PC-9 (cell line): Measurements from ENCODE around the gene PIKFYVE. TPM values are rescaled to one million over a fixed set of nuclear protein-coding genes. Genes with fewer than 3 reads are reported as not detected.

ENCODE experiments used
- BruUV-seq: library from RNA; stranded (reverse); fragments of 400-500 nt; replicated peaks from 2 replicates; lab custom pipeline; 2021; lab: Mats Ljungman, UMichigan
- CTCF ChIA-PET: fragments of 300-600 bp; sonication (Branson Sonifier 250); formaldehyde crosslinking; loops from one replicate; lab custom pipeline; 2022; ENCODE audit warnings: antibody characterized with exemption; lab: Charles Lee
- POLR2A ChIA-PET: fragments of 300-600 bp; sonication (Branson Sonifier 250); formaldehyde crosslinking; loops from one replicate; lab custom pipeline; 2022; ENCODE audit warnings: antibody characterized with exemption; ENCODE audit not compliant: unreplicated experiment; lab: Charles Lee
- DNase-seq, 2 experiments: peaks; one replicate each; pipeline versions ENCODE4 v3.0.0 to v3.0.0-alpha.2; 2015 to 2022; ENCODE audit warnings: mixed read lengths in 1 of 2
- H2AFZ ChIP-seq: fragments of 200-600 bp; sonication (generic); 2 replicates; pipeline ENCODE4 v1.8.1; 2017; ENCODE audit warnings: antibody characterized with exemption
- H3F3A ChIP-seq: fragments of 200-600 bp; sonication (generic); 2 replicates; pipeline ENCODE4 v1.8.1; 2017; ENCODE audit warnings: antibody characterized with exemption, mild to moderate bottlenecking, low read depth; ENCODE audit not compliant: insufficient read depth
- H3K27ac ChIP-seq: fragments of 200-600 bp; sonication (generic); 2 replicates; pipeline ENCODE4 v1.6.1; 2016; ENCODE audit warnings: mixed run types
- H3K27me3 ChIP-seq: fragments of 200-600 bp; sonication (generic); 2 replicates; pipeline ENCODE4 v1.6.1; 2016; ENCODE audit warnings: low read depth, mixed run types; ENCODE audit not compliant: insufficient read depth
- H3K36me3 ChIP-seq: fragments of 200-600 bp; sonication (generic); 2 replicates; pipeline ENCODE4 v1.6.1; 2016; ENCODE audit warnings: low read depth, mixed run types
- H3K4me1 ChIP-seq: fragments of 200-600 bp; sonication (generic); replicated peaks from 2 replicates; pipeline ENCODE4 v1.6.1; 2016; ENCODE audit warnings: mixed run types; ENCODE audit not compliant: insufficient read depth
- H3K4me2 ChIP-seq: fragments of 200-600 bp; sonication (generic); 2 replicates; pipeline ENCODE4 v1.6.1; 2017; ENCODE audit warnings: mixed run types
- H3K4me3 ChIP-seq: fragments of 200-600 bp; sonication (generic); 2 replicates; pipeline ENCODE4 v1.6.1; 2016; ENCODE audit warnings: mixed run types
- H3K79me2 ChIP-seq: fragments of 200-600 bp; sonication (generic); 2 replicates; pipeline ENCODE4 v1.6.1; 2017; ENCODE audit warnings: low read depth, mixed run types
- H3K9me2 ChIP-seq: fragments of 200-600 bp; sonication (generic); 2 replicates; pipeline ENCODE4 v1.8.1; 2017; ENCODE audit warnings: mild to moderate bottlenecking; ENCODE audit not compliant: insufficient read depth
- H3K9me3 ChIP-seq: fragments of 200-600 bp; sonication (generic); 2 replicates; pipeline ENCODE4 v1.8.1; 2016; ENCODE audit warnings: low read depth; ENCODE audit not compliant: insufficient read depth
- H4K20me1 ChIP-seq: fragments of 200-600 bp; sonication (generic); 2 replicates; pipeline ENCODE4 v1.8.1; 2017; ENCODE audit not compliant: insufficient read depth
- CTCF ChIP-seq: fragments of 200-600 bp; sonication (generic); conservative IDR thresholded peaks from 2 replicates; pipeline ENCODE4 v1.6.1; 2017; ENCODE audit warnings: mixed run types, antibody characterized with exemption, mild to moderate bottlenecking, moderate library complexity
- EZH2 ChIP-seq: fragments of 200-600 bp; sonication (generic); IDR thresholded peaks from 2 replicates; pipeline ENCODE4 v1.8.0; 2017; ENCODE audit warnings: antibody characterized with exemption, low read depth
- intact Hi-C: fragments of 100-400 bp; cut with micrococcal nuclease; formaldehyde crosslinking; loops from one replicate; pipeline ENCODE4 v1.10.0; 2022; ENCODE audit not compliant: unreplicated experiment
- total RNA-seq: library from RNA; stranded (reverse); gene quantifications from 2 replicates; pipeline ENCODE4 v1.2.3, GENCODE V29; 2021

The PIKFYVE gene
- total RNA-seq, 1 experiment from 2014 or later: 14.6 TPM

- H3K9me3 ChIP-seq: no peaks in the 10 kb centered on the region
- H3K4me3 ChIP-seq: no peak overlapping the region
- H3K9me2 ChIP-seq: no peaks in the 10 kb centered on the region
- H3K27me3 ChIP-seq: no peaks in the 10 kb centered on the region
- no peak for DNase-seq
- peaks cover 8% of the 10 kb centered on the region; the same call in 1 of the 2 replicates for H3K36me3 ChIP-seq
- H3K27ac ChIP-seq: no peak overlapping the region
- no peaks in the 10 kb centered on the region for H4K20me1 ChIP-seq
- POLR2A ChIA-PET: no interaction called here
- H3F3A ChIP-seq: peaks cover 17% of the 10 kb centered on the region; the same call in 1 of the 2 replicates
- no peaks in the 10 kb centered on the region for H3K79me2 ChIP-seq
- intact Hi-C loops: no loop called here
- no TSS peak for BruUV-seq
- TF ChIP-seq CTCF (no peak), EZH2 (no peak)
- H3K4me1 ChIP-seq: peaks cover 24% of the 10 kb centered on the region
- H2AFZ ChIP-seq: no peak overlapping the region
- H3K4me2 ChIP-seq: no peak overlapping the region
- CTCF ChIA-PET: no interaction called here
Observed at GRCh38 chr2:208240619-208241209, 25.3 kb upstream of the PIKFYVE start.

GRCh38 chr2:208244422-208244821, 21.6 kb upstream of the PIKFYVE start:
- Histone ChIP-seq H3K4me2 (peak overlapping the region; percentile 67), H3F3A (peaks cover 6% of the 10 kb centered on the region; the same call in 1 of the 2 replicates), H3K9me2 (no peaks in the 10 kb centered on the region), H3K36me3 (peaks cover 35% of the 10 kb centered on the region), H3K4me1 (peaks cover 52% of the 10 kb centered on the region), H3K27ac (peak overlapping the region; percentile 65), H3K79me2 (peaks cover 19% of the 10 kb centered on the region), H2AFZ (no peak overlapping the region), H4K20me1 (no peaks in the 10 kb centered on the region), H3K27me3 (no peaks in the 10 kb centered on the region), H3K9me3 (no peaks in the 10 kb centered on the region), H3K4me3 (0 out of 2 replicates have a peak overlapping the region, but pooled peaks have one; percentile 25)
- ChIA-PET POLR2A (no interaction called here), CTCF (no interaction called here)
- no TSS peak for BruUV-seq
- peak in 1 of 2 experiments; percentile 46 for DNase-seq
- intact Hi-C loops: no loop called here
- TF ChIP-seq CTCF (no peak), EZH2 (no peak)

- ChIA-PET POLR2A (no interaction called here), CTCF (no interaction called here)
- no peak for DNase-seq
- Histone ChIP-seq H2AFZ (no peak overlapping the region), H3K79me2 (peaks cover 30% of the 10 kb centered on the region), H3K27me3 (no peaks in the 10 kb centered on the region), H3K9me2 (no peaks in the 10 kb centered on the region), H3K4me1 (peaks cover 65% of the 10 kb centered on the region), H3F3A (peaks cover 2% of the 10 kb centered on the region; the same call in 1 of the 2 replicates), H3K9me3 (no peaks in the 10 kb centered on the region), H3K4me3 (peak overlapping the region; percentile 24; the same call in 1 of the 2 replicates), H3K36me3 (peaks cover 45% of the 10 kb centered on the region), H3K27ac (peak overlapping the region; percentile 65), H3K4me2 (peak overlapping the region; percentile 67), H4K20me1 (no peaks in the 10 kb centered on the region)
- no TSS peak for BruUV-seq
- intact Hi-C loops: no loop called here
- TF ChIP-seq CTCF (no peak), EZH2 (no peak)
Observed at GRCh38 chr2:208245746-208246145, 20.3 kb upstream of the PIKFYVE start.
